Measurements from ENCODE around the gene EPHB1. TPM values are rescaled to one million over a fixed set of nuclear protein-coding genes. Genes with fewer than 3 reads are reported as not detected.

Gene EPHB1
- total RNA-seq, 1 donor from 2014 or later: 1.3 TPM

DNA sequence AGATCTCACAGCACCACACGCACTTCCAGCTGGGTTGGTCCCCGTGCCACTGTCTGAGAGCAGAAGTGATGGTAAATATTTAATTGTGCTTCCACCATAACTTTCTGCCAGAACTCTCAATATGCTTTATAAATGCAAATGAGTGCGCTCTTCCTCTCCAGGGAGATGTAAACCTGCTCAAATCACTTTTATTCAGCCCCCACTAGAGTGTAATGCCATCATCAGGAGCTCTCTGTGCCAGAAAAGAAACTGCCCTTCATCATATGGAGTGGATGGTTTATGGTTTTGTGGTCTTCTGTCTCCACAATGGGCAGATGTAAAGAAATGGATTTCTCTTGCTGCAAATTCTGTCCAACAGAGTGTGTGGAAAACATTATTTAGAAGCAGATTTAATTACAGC, 127.0 kb downstream of the EPHB1 start:
- Mint-ChIP-seq H3K9me3 (peaks cover 19% of the 10 kb centered on the region), H3K36me3 (no peaks in the 10 kb centered on the region), H3K27me3 (ENCODE audit: low read depth) (peaks cover 40% of the 10 kb centered on the region), H3K27ac (no peak overlapping the region), H3K4me1 (no peaks in the 10 kb centered on the region), H3K4me3 (no peak overlapping the region)
- TF ChIP-seq, protein P1, sequence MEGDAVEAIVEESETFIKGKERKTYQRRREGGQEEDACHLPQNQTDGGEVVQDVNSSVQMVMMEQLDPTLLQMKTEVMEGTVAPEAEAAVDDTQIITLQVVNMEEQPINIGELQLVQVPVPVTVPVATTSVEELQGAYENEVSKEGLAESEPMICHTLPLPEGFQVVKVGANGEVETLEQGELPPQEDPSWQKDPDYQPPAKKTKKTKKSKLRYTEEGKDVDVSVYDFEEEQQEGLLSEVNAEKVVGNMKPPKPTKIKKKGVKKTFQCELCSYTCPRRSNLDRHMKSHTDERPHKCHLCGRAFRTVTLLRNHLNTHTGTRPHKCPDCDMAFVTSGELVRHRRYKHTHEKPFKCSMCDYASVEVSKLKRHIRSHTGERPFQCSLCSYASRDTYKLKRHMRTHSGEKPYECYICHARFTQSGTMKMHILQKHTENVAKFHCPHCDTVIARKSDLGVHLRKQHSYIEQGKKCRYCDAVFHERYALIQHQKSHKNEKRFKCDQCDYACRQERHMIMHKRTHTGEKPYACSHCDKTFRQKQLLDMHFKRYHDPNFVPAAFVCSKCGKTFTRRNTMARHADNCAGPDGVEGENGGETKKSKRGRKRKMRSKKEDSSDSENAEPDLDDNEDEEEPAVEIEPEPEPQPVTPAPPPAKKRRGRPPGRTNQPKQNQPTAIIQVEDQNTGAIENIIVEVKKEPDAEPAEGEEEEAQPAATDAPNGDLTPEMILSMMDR (IDR thresholded peaks at IDR 0.05; ENCODE audit: unreplicated experiment): no peak
- DNase-seq (ENCODE audit: low spot score in 2 of 2, unreplicated experiment in 2 of 2): no peak

GRCh38 chr3:134922866-134923265, 127.8 kb downstream of the EPHB1 start:
- TF ChIP-seq, protein P1 (IDR thresholded peaks at IDR 0.05; ENCODE audit: unreplicated experiment): no peak
- H3K9me3 Mint-ChIP-seq: peaks cover 19% of the 10 kb centered on the region
- no peaks in the 10 kb centered on the region for H3K4me1 Mint-ChIP-seq
- H3K27ac Mint-ChIP-seq: no peak overlapping the region
- peaks cover 38% of the 10 kb centered on the region for H3K27me3 Mint-ChIP-seq (ENCODE audit: low read depth)
- H3K36me3 Mint-ChIP-seq: no peaks in the 10 kb centered on the region
- no peak overlapping the region for H3K4me3 Mint-ChIP-seq
- DNase-seq (ENCODE audit: low spot score in 2 of 2, unreplicated experiment in 2 of 2): no peak

- Mint-ChIP-seq H3K4me3 (no peak overlapping the region), H3K36me3 (no peaks in the 10 kb centered on the region), H3K9me3 (peaks cover 19% of the 10 kb centered on the region), H3K4me1 (no peaks in the 10 kb centered on the region), H3K27ac (no peak overlapping the region), H3K27me3 (ENCODE audit: low read depth) (peaks cover 37% of the 10 kb centered on the region)
- no peak for DNase-seq (ENCODE audit: low spot score in 2 of 2, unreplicated experiment in 2 of 2)
- TF ChIP-seq, protein P1 (IDR thresholded peaks at IDR 0.05; ENCODE audit: unreplicated experiment): no peak
Measured at GRCh38 chr3:134923286-134923685, 128.2 kb downstream of the EPHB1 start.

- Mint-ChIP-seq H3K27ac (no peak overlapping the region), H3K4me3 (no peak overlapping the region), H3K9me3 (peaks cover 19% of the 10 kb centered on the region), H3K27me3 (ENCODE audit: low read depth) (peaks cover 38% of the 10 kb centered on the region), H3K36me3 (no peaks in the 10 kb centered on the region), H3K4me1 (no peaks in the 10 kb centered on the region)
- DNase-seq (ENCODE audit: low spot score in 2 of 2, unreplicated experiment in 2 of 2): no peak
- TF ChIP-seq, protein P1 (IDR thresholded peaks at IDR 0.05; ENCODE audit: unreplicated experiment): no peak
Measured at GRCh38 chr3:134927599-134927998, 132.5 kb downstream of the EPHB1 start.

GRCh38 chr3:134928392-134928791, 133.3 kb downstream of the EPHB1 start:
- no peak overlapping the region for H3K4me3 Mint-ChIP-seq

More at GRCh38 chr3:134928392-134928791, 133.3 kb downstream of the EPHB1 start:
- no peaks in the 10 kb centered on the region for H3K36me3 Mint-ChIP-seq
- DNase-seq (ENCODE audit: low spot score in 2 of 2, unreplicated experiment in 2 of 2): no peak
- H3K27me3 Mint-ChIP-seq (ENCODE audit: low read depth): peaks cover 37% of the 10 kb centered on the region
- H3K4me1 Mint-ChIP-seq: no peaks in the 10 kb centered on the region
- H3K27ac Mint-ChIP-seq: no peak overlapping the region
- H3K9me3 Mint-ChIP-seq: peaks cover 19% of the 10 kb centered on the region
- TF ChIP-seq, protein P1 (IDR thresholded peaks at IDR 0.05; ENCODE audit: unreplicated experiment): no peak
